Pancreas (tissue), 10 donors: ENCODE data around the gene PLA2G4D. TPM values are rescaled to one million over a fixed set of nuclear protein-coding genes. Genes with fewer than 3 reads are reported as not detected.

Experiments
- ATAC-seq, 4 donors: fragments of 200-7000 bp; cut with Tn5 transposase; one replicate each; pipeline versions ENCODE4 v1.8.0 to v1.9.1; 2020; ENCODE audit warnings: mild to moderate bottlenecking in 4 of 4, moderate library complexity in 4 of 4
- DNase-seq, 6 donors: peaks; one replicate each; pipeline ENCODE4 v3.0.0-alpha.2; 2020
- FAIRE-seq: peaks from 2 replicates; lab custom pipeline; 2012; peaks lifted over from hg19 to GRCh38; lab: Jason Lieb, UNC
- H3K27ac ChIP-seq, 4 donors: fragments of 200-600 bp; sonication (generic); 1 replicate in 3 of 4; 2 replicates in 1 of 4; pipeline versions ENCODE4 v1.5.0 to v1.8.0; 2020
- H3K27me3 ChIP-seq, 4 donors: fragments of 200-600 bp; one replicate each; pipeline ENCODE4 v1.8.0; 2021
- H3K36me3 ChIP-seq, 3 donors: fragments of 200-600 bp; sonication (generic) in 1 of 3; one replicate each; pipeline versions ENCODE4 v1.5.0 to v1.8.0; 2020 to 2021
- H3K4me1 ChIP-seq, 3 donors: fragments of 200-600 bp; one replicate each; pipeline ENCODE4 v1.8.0; 2021
- H3K4me3 ChIP-seq, 4 donors: fragments of 200-600 bp; sonication (generic) in 2 of 4; one replicate each; pipeline versions ENCODE4 v1.5.0 to v1.8.0; 2020 to 2021
- H3K9me3 ChIP-seq, 4 donors: fragments of 200-600 bp; one replicate each; pipeline ENCODE4 v1.8.0; 2021
- WGBS, 2 donors: extraction: QIAGEN DNeasy Blood & Tissue Kit; methylation state at CpG; one replicate each; pipeline ENCODE4 v1.1.7; 2013; 5-methylcytosine and 5-hydroxymethylcytosine counted together
- intact Hi-C, 3 donors: fragments of 100-400 bp; cut with DNase I; formaldehyde crosslinking; loops; one replicate each; pipeline versions ENCODE4 v1.11.1 to v1.14.2; 2022
- polyA plus RNA-seq, 2 donors: library from polyadenylated mRNA; stranded (reverse); fragments of 200-250 nt; gene quantifications; one replicate each; pipeline ENCODE4 v1.2.3, GENCODE V29; 2013
- total RNA-seq, 6 donors: library from RNA; stranded (reverse); fragmentation: NEBNext Ultra II Directional in 4 of 6; extraction: Animal tissue kit (Norgen Biotek cat#: 25700) in 4 of 6; gene quantifications; one replicate each; pipeline versions ENCODE4 v1.2.1 to v1.2.4, GENCODE V29; 2021 to 2023
- TF ChIP-seq, protein P1 (sequence below), 4 donors: fragments of 200-600 bp; sonication (generic) in 3 of 4; IDR thresholded peaks; one replicate each; pipeline versions ENCODE4 v1.5.0 to v1.8.0; 2021; ENCODE audit warnings: antibody characterized with exemption in 4 of 4
- donor health status: healthy with polysubstance abuse.
- donor health status: DM: no; HTN: no; CAD: no; lungs with moderate emphysema.
- donor health status: DM: no; HTN: no; CAD: no.
- donor health status: control.
- donor health status: control.
- donor health status: Bipolar disorder and iron deficiency.
- donor health status: DM: yes; HTN: yes; CAD: no.
- donor health status: DM: no; HTN: no; CAD: no.
- donor health status: DM: no; HTN: no; CAD: no.
- donor health status: DM: yes; HTN: yes; CAD: no.

The PLA2G4D gene
- total and polyA plus RNA-seq, 8 donors: 0.04 to 0.31 (median 0.07) TPM; not detected in 4

DNA sequence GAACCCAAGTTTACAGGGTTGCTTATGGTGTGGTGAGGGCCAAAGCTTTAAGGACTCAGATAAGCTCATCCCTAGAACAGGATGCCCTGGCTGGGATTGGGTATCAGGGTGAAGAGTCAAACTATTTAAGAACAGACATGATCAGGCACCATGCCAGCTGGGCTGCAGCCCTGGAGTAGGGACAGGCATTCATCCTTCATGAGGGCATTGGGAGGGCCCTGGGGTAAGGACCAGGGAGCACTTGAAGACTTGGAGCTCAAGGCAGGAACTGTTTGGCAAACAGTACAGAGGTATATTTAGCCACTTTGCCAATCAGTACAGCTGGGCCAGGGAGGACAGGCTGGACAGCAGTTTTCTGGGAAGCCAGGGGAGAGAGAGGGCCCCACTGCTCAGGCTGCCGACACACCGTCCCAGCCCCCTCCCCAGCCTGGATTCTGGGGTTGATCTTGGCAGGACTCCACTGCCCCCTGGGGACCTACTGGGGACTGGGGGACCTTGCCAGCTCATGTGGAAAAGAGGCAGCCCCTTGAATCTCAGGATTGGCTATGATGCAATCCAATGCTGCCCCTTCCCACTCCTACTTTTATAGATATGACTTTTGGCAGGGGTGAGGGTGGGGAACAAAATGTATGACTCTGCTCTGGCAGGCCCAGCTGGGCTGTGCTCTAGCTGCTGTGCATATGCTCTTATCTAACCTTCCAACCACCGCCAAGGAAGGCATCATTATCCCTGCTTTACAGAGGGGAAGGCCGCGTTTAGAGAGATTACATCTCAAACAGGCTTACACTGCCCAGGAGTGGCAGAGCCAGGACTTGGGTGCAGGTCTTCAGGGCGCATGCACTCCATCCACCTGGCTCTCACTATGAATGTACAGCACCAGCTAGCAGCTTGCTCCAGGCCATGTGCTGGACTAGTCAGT lies 75.8 kb downstream of the PLA2G4D start:
- no peak for FAIRE-seq
- Histone ChIP-seq H3K36me3 (no peaks in the 10 kb centered on the region), H3K9me3 (no peaks in the 10 kb centered on the region), H3K27me3 (no peaks in the 10 kb centered on the region), H3K4me3 (no peak overlapping the region), H3K4me1 (no peaks in the 10 kb centered on the region), H3K27ac (no peak overlapping the region)
- 56 to 72% methylated on average over 6 of the region's 6 CpGs for WGBS, 2 donors
- intact Hi-C loops: no loop called here
- TF ChIP-seq, protein P1, sequence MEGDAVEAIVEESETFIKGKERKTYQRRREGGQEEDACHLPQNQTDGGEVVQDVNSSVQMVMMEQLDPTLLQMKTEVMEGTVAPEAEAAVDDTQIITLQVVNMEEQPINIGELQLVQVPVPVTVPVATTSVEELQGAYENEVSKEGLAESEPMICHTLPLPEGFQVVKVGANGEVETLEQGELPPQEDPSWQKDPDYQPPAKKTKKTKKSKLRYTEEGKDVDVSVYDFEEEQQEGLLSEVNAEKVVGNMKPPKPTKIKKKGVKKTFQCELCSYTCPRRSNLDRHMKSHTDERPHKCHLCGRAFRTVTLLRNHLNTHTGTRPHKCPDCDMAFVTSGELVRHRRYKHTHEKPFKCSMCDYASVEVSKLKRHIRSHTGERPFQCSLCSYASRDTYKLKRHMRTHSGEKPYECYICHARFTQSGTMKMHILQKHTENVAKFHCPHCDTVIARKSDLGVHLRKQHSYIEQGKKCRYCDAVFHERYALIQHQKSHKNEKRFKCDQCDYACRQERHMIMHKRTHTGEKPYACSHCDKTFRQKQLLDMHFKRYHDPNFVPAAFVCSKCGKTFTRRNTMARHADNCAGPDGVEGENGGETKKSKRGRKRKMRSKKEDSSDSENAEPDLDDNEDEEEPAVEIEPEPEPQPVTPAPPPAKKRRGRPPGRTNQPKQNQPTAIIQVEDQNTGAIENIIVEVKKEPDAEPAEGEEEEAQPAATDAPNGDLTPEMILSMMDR (IDR thresholded peaks at IDR 0.05): no peak
- DNase-seq: no peak
- no peak for ATAC-seq

Other genes starting within 250 kb of the PLA2G4D start
- 1 to 10 TPM in 2 of 6 donors, under 1 TPM in 4; 0.32 to 4.0 (median 0.60) TPM for gene SPTBN5, start 200.5 kb downstream of the PLA2G4D start, total RNA-seq
- 10 to 100 TPM in 1 of 2 donors, 1 to 10 TPM in 1; 9.5 to 11.4 TPM for gene SPTBN5, start 200.5 kb downstream of the PLA2G4D start, polyA plus RNA-seq
- gene EHD4, start 122.0 kb downstream of the PLA2G4D start, total RNA-seq: 10 to 100 TPM in 2 of 6 donors, 1 to 10 TPM in 4; 8.3 to 22.8 (median 8.6) TPM
- gene EHD4, start 122.0 kb downstream of the PLA2G4D start, polyA plus RNA-seq: 1 to 10 TPM; 8.1 to 8.5 TPM
- under 1 TPM in 1 of 6 donors, not detected in 5; 0.06 TPM for gene PLA2G4E, start 73.5 kb downstream of the PLA2G4D start, total RNA-seq
- gene PLA2G4E, start 73.5 kb downstream of the PLA2G4D start, polyA plus RNA-seq: under 1 TPM in 1 of 2 donors, not detected in 1; 0.05 TPM
- 1 to 10 TPM in 1 of 6 donors, under 1 TPM in 5; 0.08 to 1.1 (median 0.26) TPM for gene PLA2G4F, start 62.1 kb upstream of the PLA2G4D start, total RNA-seq
- gene PLA2G4F, start 62.1 kb upstream of the PLA2G4D start, polyA plus RNA-seq: under 1 TPM; 0.23 to 0.91 TPM
- 10 to 100 TPM; 26.4 to 40.9 (median 29.3) TPM for gene VPS39, start 113.7 kb upstream of the PLA2G4D start, total RNA-seq
- gene VPS39, start 113.7 kb upstream of the PLA2G4D start, polyA plus RNA-seq: 10 to 100 TPM; 49.3 to 52.6 TPM
- gene GANC, start 178.6 kb upstream of the PLA2G4D start, total RNA-seq: 10 to 100 TPM in 4 of 6 donors, 1 to 10 TPM in 2; 6.9 to 21.1 (median 10.7) TPM
- 1 to 10 TPM; 8.7 to 9.1 TPM for gene GANC, start 178.6 kb upstream of the PLA2G4D start, polyA plus RNA-seq
- 10 to 100 TPM; 19.2 to 32.1 (median 25.1) TPM for gene TMEM87A, start 178.9 kb upstream of the PLA2G4D start, total RNA-seq
- 10 to 100 TPM; 12.2 to 23.2 TPM for gene TMEM87A, start 178.9 kb upstream of the PLA2G4D start, polyA plus RNA-seq